ENCODE data around the gene CTNNA2.

CTNNA2 gene

DNA sequence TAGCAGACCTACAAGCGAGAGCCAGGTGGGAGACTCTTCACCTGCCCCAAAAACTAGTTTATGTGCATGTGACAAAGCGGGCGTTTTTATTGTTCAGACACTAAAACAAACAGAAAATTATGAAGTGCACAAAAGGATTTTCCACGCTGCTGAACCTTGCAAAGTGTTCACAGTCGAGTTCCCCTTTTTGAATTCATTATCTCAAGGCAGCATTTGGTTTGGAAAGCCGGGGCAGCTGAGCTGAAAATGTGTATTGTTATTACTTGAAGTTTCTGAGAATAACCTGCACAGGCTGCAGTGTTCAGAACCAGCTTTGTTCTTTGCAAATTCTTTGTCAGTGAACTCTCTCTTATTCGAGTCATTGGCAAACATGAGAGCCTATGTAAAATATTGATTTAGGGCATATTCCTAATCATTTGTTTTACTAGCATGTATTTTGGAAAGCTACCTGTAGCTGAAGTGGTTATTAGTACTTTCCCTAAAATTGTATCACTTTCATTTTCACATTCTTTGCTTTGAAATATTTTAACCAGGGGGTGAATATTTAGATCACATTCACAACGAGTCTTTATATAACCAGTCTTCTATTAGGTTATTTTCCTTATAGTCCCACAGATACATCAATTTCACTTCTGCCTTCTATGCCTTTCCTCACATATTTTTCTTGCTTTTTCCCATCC, 732.2 kb downstream of the CTNNA2 start:
- DNase-seq: no peak

DNA sequence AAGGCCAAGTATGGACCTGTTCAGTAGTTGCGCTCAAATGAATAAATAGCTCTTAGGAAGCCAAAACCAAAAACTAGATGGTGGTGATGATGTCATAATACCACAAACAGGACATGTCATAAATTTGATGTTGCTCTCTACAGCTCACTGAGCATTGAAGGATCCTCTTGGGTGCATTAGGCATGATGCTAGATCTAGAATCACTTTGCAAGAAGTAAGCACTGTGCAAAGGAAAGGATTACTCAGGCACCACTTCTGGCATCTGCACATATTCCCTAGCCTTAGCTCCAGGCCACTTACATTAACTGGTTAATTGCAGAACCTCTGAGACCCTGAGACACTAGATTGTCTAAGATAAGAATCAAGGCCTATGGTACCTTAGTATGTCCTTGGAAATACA, 733.7 kb downstream of the CTNNA2 start:
- DNase-seq: no peak

DNA sequence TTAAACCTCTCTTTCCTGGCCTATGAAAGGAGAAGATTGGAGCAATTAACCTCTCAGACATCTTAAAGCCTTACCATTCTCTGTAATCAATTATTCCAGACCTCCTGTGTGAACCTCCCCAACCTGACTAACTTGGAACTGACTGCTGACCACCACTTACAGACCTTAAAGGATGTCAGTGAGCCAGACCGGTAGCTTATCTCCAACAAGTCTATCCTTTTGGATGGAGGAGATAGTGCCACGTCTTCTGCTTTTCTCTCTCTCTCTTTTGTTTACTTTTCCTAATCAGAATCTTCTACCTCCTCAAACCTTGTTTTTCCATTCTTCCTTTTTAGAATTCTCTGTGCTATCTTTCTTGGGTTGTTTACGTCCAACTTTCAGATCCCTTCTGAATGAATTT, 734.5 kb downstream of the CTNNA2 start:
- DNase-seq: no peak

DNA sequence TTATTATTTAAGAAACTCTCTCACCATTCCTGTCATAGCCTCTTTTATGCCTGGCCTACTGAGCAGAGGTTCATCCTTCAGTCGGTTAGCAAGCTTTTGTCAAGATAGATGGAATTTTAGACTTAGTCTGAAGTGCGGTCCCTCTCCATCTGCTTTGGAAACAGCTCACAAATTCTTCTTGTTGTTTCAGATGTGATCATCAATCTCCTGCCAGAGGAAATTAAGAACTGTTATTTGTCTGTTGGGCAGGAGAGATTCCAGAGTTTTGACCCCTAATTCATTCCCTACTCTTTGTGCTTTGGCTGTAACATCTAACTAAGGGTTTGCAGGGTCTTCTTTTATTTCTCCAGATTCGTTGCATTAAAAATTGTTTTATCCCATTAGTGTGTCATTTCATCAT, 735.3 kb downstream of the CTNNA2 start:
- DNase-seq: no peak

DNA sequence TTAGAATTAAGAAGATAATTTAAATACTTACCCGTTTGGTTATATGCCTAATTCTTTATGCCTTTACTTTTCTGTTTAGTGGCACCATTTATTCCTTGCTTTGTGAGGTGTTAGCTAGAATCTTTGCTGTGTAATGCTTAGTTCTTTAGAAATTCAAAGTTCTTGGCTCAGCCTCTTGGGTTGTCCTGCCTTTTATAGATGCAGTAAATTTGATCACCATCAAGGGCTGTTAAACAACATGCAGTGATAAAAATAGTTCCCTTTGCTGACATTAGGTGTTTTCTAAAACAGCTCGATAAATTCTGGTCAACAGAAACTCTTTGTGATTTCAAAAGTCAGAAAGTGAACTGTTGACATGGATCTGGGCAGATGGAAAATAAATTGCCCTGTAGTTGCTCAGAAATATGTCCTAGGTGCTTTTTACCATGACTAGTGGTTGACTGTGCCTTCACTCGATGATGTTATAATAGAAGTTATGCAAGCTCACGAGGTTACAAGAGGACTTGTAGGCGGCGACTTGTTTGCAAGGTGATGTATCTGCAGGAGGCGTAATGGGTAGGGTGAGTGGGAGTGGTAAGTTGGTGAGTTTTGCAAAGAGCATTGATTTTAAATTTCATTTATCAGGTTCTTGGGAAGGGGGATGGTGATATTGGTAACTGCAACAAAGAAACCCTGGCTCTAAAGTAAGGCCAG, 739.6 kb downstream of the CTNNA2 start:
- no peak for DNase-seq

DNA sequence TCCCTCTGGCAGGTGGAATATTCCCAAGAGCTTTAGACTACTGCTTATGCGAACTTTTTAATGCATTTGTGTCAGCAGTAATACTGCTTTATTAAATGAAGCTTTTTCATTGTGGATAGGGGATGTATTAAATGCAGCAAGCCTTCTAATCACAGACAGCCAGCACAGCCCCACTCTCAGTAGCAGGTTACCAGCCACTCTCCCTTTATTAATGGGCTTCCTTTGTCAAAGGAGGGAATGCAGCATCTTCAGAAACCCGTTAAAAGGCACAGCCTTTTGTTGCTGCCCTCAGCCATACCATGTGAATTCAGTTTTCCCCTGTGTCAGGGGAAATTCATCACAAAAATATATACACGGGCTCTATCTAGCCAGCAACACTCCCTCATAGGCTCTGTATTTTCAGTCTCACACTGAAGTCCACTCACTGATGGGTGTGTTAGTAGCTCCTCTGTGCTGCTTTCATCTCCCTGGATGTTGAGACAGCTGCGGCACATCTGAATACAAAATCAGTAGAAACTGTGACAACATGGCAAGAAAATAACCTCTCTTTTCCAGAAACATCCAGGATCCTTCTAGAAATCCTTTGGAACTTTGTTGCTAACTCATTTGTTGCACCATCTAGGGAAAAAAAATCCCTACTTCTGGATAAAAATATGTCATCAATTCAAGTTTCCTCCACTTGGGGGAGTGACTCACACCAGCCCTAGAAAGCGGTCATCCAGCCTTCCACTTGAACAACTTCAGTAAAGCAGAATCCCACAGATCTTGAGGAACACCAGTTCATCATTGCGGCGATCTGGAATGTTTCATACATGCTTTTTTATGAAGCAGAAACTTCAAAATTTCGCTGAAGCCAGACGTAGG, 743.3 kb downstream of the CTNNA2 start:
- no peak for DNase-seq

DNA sequence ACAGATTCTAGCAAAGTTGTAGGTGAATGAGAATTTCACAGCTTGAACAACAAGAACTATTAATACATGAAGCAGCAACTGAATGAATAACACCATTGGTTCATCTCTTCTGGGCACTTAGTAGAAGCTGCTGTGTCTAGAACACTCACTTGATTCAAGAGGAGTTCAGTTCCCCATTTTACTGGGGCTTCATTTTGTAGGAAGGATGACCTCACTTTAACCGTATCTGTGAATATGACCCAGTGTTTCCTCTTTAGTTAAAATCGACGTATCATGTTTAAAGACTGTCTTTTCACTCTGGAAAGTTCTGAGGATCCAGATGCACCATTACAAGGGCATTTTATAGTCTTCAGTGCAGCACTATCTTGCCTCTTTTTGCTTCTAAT, 743.9 kb downstream of the CTNNA2 start:
- DNase-seq: no peak

DNA sequence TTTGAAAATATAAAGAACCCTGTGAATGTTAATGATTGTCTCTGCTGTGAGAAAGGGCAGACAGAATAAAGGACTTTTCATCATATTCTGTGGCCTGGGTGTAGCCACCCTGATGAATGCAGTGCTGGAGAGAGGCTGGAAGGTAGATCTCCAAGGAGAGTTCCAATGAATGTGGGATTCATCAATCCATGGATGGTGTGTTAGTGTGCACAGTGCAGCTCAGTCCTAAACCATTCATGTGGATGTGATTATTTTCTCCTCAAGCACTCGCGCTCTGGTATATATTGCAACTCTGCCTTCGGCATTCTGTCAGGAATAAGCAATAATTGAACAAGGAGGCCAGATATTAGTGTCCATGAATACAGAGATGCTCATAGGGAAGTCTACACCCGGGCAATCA, 744.6 kb downstream of the CTNNA2 start:
- DNase-seq: no peak

DNA sequence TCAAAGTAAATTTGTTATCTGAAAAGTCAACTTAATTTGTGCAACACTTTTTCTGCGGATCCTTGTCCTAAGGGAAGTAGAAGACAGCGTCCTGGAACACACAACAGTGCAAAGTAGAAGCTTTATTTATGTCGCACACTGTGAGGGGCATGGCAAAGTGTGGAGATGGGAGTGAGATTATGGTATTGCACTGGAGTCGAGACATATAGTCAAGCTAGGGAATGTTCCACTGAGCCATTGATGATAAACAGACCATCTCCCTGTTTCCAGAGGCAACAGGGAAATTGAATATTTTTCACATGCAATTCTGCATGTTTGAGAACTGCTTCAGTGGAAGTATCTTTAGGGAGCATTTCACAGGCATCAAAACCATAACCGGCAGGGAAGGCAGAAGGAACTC, 745.5 kb downstream of the CTNNA2 start:
- DNase-seq: no peak

DNA sequence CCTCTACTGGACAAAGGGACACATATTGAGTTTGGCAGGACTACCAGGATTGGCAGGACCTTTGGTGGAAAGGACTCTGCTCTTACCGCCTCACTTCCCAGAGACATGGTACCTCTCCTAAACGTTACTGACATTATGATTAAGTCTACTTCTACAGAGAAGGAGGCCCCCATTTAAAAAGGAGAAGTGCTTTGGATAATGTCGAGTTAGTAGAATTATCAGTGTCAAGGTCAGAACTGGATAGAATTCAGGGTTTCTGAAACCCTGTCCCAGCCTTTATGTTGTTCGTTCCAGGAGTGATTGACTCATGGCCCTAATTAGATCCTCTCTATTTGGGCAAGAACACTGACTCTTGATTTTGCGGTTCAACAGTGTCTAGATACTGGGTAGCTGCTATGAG, 745.9 kb downstream of the CTNNA2 start:
- DNase-seq: no peak

DNA sequence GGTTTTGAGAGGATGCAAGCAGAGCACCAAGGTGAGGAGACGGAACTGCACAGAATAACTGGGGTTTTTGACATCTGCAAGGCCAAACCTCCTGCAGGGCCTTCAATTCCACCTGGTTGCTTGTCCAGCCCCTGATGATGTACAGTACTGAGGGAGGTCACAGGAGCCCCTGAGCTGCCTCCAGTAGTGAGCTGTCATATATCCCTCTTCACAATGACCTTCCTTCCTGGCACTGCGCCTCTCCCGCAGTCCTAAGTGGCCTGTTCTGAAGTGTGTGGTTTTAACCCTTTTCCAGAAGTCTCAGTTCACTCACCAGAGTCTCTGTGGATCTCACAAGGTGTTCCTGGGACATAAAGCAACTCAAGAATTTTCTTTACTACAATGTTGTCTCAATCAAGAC, 746.4 kb downstream of the CTNNA2 start:
- DNase-seq: no peak

DNA sequence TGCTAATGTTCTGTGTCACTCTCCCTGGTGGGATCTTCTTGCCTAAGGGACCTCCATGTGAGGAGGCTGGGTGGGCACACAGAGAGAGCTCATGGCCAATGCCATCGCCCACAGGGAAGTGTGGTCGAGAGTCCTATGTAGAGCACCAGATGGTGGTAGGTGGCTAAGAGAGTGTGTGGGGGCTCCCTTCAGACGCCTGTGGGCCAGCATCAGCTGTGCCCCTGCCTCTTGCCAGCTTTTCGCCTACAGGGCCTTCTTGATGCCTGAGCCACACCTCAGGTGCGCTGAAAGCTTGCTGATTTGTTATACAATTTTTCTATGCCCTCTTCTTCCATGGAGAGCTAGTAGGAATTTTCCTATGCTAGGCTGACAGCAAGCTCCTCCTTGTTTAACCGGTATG, 753.4 kb downstream of the CTNNA2 start:
- DNase-seq: no peak

DNA sequence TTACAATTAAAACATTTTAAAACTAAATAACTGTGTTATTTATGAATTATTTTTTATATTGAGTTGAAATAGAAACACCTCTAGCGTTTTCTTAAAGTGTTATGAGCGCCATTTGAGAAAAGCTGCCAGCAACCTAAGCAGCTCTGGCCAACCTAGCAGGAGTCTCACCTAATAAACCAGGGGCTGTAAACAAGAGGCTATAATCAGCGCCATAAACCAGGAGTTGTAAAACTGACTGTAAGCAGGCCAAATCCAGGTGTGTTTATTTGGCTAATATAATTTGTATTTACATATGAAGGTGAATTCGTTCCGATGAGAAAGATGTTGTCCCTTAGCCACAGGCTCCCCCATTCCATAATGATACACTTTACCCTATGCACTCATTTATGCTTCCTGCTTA, 757.0 kb downstream of the CTNNA2 start:
- DNase-seq: no peak

DNA sequence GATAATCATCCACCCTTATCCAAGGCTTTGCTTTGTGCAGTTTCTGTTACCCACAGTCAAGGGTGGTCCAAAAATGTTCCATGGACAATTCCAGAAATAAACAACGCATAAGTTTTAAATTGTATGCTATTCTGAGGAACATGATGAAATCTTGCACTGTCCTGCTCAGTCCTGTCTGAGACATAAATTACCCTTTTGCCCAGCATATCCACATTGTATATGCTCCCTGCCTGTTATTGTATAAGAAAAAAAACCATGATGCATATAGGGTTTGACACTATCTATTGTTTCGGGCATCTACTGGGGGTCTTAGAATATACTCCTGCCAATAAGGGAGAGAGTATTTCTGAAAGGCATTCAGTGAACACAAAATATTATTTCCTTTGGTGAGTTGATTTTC, 767.7 kb downstream of the CTNNA2 start:
- no peak for DNase-seq

DNA sequence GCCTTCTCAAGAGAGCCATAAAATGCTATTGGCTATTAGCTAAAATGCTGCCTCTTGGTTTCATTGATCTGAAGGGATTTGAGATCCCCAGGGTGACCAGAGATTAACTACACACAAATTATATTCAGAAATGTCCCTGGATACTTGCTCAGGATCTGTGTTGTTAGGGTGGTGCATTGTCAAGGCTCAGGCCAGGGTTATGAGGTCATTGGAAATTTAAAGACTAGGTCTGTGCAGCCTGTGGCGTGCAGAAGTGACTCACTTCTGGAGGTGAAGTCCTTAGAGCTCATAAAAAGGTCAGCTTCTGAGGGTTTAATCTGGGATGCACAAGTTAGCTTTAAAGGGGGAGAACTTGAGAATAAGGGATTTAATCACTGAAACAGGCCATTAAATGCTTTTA, 768.2 kb downstream of the CTNNA2 start:
- no peak for DNase-seq

DNA sequence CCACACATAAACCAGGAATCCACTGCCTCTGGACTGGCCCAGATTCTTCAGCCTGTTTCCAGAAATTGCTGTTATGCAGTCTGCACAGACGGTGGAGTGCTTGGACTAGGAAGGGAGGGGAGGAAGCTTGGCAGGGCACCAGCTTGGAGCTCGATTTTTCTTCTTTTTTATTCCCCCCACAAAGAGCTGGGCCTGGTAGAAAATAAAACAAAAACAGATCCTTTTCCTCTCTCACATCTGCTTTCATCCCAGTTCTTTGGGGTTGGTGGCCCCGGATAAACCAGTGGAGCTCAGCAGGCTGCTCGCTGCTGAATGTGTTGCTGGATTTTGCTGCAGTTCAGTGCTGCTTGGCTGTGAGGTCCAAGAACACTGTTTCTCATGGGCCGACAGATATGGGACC, 775.7 kb downstream of the CTNNA2 start:
- DNase-seq: no peak

DNA sequence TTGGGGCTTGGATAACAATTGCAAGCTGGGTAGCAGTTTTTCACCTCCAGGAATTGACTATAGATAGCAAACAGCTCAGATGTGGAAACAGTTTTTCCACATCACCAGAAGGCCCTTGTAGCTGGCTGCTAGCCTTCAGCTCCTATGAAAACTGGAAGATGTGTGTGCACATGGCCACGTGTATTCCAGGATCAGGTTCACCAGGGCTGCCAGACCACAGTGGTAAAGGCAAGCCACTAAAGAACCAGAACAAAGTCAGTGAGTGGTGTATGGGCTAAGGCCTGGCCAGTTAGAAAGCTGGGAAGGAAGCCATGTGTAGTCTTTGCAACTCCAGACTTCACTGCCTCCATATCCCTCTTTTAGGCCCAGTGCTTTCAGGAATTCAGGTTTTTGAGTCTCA, 778.8 kb downstream of the CTNNA2 start:
- DNase-seq: no peak

DNA sequence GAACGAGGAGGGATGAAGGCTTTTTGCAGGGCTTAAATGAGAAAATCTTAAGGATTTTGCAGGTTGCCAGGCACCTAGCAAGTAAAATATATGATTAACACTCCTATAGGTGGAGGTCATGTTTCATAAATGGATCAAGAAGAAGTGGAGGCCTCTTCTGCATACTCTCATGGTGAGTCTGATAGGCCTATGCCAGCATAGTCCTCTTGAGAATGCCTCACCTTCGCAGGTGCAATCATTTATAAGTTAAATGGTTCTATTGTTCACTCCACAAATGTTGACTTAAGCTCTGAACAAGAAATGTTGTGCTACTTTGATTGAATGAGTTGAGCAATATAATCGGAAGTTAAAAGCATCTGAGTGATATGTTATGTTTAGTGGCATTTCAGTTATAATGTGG, 779.6 kb downstream of the CTNNA2 start:
- no peak for DNase-seq

DNA sequence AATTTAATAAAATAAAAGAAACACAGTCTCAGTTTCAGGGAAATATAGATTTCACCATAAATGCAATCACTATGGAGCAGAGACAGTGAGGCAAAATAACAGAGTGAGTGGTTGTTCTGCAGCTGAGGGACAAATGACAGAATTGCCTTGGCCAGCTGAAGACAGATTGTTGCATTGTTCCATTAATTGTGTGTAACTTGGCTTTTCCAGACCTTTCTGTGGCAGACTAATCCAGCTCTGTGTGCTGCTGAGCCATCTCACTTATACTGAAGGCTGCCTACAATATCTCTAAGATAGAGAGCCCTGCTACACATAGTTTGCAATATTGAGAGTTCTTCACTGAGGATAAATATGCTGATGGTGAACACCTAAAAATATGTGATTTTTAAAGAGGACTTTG, 780.2 kb downstream of the CTNNA2 start:
- no peak for DNase-seq

DNA sequence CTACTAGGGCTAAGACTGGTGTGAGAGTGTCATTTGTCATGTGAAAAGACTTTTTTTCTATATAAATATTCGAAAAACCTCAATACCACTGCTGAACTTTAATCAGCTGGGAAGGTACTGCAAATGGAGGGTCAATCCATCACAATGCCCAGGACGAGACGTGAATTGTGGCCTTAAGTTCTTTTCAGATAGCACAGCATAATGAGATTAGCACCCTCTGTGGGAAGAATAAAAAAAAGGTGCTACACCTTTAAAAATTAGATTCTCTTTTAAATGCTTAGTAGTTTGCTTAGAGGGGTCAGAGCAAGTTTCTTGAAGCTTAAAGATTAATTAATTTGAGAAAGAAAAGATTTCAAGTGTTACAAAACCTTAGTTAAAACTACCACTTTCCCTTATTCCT, 786.1 kb downstream of the CTNNA2 start:
- DNase-seq: no peak

DNA sequence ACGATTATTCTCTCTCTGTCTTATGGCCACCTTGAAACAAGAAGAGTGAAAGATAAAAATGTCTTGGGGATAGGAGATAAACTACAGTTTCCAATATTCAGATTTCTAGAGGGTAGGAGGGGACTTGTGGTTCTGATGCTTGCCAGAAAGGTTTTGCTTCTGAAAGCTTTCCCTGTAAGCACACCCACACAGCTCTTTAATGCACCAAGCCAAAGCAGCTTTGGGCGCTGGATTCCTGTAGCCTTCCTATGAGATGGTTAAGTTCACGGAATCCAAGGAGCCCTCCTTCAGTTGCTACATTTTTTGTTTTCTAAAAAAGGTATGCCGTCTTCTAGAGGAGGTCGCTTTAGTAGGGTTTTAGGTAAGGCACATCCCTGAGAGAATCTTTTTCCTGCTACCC, 786.8 kb downstream of the CTNNA2 start:
- DNase-seq: no peak

DNA sequence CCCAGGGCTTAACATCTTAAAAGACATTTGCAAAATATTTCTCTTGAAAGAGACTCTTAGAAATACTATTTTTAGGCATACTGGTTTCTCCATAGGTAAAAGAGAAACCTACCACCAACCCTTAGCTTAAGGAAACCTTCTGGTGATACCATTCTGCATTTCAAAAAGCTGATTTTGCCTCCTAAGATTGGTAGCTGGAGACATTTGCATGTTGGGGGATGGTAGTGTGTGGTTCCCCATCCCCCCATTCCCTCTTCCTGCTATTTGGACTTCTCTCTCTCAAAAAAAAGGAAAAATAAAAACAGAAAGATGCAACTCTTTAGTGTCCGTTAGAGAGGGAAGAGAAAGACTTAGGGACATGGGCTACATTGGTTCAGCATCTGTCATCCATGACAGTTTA, 787.5 kb downstream of the CTNNA2 start:
- DNase-seq: no peak

DNA sequence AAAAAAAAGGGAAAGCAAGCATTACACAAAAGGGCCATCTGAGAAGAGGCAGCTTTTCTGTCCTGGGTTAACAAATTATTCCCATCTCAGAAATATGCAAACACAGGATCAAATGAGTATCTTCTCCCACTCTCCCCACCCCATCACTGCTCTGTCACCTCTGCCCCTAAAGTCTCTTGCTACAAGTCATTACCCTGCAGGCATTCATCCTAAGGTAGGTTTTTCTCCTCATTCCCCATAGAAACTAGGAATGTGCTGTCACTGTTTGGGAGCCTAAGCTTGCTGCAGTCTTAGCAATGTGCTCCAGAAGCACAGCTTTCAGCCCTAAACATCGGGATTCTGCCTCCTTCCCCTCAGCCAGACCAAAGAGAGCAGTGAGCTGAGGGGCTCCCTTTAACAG, 788.1 kb downstream of the CTNNA2 start:
- no peak for DNase-seq

DNA sequence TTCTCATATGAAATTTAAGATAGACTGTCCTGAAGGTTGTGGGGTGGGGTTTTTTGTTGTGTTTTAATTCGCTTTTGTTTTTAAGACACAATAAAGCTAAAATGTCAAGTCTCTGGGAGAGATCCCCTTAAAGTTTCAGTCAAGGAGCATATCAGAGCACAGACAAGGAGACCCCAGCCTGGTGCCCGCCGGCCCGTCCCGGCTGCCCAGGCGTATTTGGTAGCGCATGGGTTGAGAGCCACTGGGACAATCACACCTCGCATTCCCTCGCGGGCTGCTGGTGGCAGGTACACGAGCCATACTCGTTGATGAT, 789.1 kb downstream of the CTNNA2 start:
- no peak for DNase-seq

All from NK-92 treated with Interleukin-12 subunit alpha and Interleukin-12 subunit beta, amount 100 ng/mL, for 24 hours (cell line).